Tibial artery (tissue), 4 donors: ENCODE measurements around the gene TRABD2B.

ENCODE experiments used
- DNase-seq, 2 donors: peaks; one replicate each; pipeline ENCODE4 v3.0.0-alpha.2; 2019
- H3K27ac ChIP-seq, 2 donors: fragments of 200-600 bp; sonication (generic) in 1 of 2; 1 replicate in 1 of 2; 2 replicates in 1 of 2; pipeline ENCODE4 v1.5.1; 2018 to 2019; ENCODE audit warnings: mild to moderate bottlenecking in 1 of 2
- H3K27me3 ChIP-seq, 2 donors: fragments of 200-600 bp; sonication (generic) in 1 of 2; one replicate each; pipeline versions ENCODE4 v1.5.1 to v1.6.0; 2016 to 2019
- H3K36me3 ChIP-seq, 3 donors: fragments of 200-600 bp; sonication (generic) in 2 of 3; one replicate each; pipeline ENCODE4 v1.5.1; 2016 to 2019; ENCODE audit warnings: mild to moderate bottlenecking in 2 of 3
- H3K4me1 ChIP-seq, 4 donors: fragments of 200-600 bp; sonication (generic) in 2 of 4; 1 replicate in 3 of 4; 2 replicates in 1 of 4; pipeline ENCODE4 v1.5.1; 2016 to 2019
- H3K4me3 ChIP-seq, 2 donors: fragments of 200-600 bp; sonication (generic) in 1 of 2; 1 replicate in 1 of 2; 2 replicates in 1 of 2; pipeline ENCODE4 v1.5.1; 2018 to 2019; ENCODE audit warnings: mild to moderate bottlenecking in 2 of 2
- H3K9me3 ChIP-seq, 3 donors: fragments of 200-600 bp; sonication (generic) in 1 of 3; one replicate each; pipeline ENCODE4 v1.5.1; 2016 to 2019
- CTCF ChIP-seq, 2 experiments: fragments of 200-600 bp in 1 of 2; fragments of 450-650 bp in 1 of 2; IDR thresholded peaks; one replicate each; pipeline ENCODE4 v1.5.1; 2017 to 2019; ENCODE audit warnings: antibody characterized with exemption in 2 of 2, mild to moderate bottlenecking in 1 of 2, moderate library complexity in 1 of 2
- intact Hi-C: fragments of 100-400 bp; cut with DNase I; formaldehyde crosslinking; loops from one replicate; pipeline ENCODE4 v1.15.0; 2023; ENCODE audit warnings: low total_unique reads

Gene TRABD2B

GRCh38 chr1:47837056-47837830 lies 159.9 kb downstream of the TRABD2B start:
- Histone ChIP-seq H3K36me3 (no peaks in the 10 kb centered on the region), H3K27ac (peak overlapping the region; percentile 81 to 84), H3K27me3 (no peaks in the 10 kb centered on the region), H3K4me1 (peaks cover 0 to 90% (median 76%) of the 10 kb centered on the region in 4 donors), H3K4me3 (no peak overlapping the region), H3K9me3 (no peaks in the 10 kb centered on the region)
- intact Hi-C loops = no loop called here
- DNase-seq = peak; percentile 29 to 69
- peak in 1 of 2 experiments; percentile 7 for TF ChIP-seq CTCF (IDR thresholded peaks at IDR 0.05)

GRCh38 chr1:47835409-47835808 lies 161.8 kb downstream of the TRABD2B start:
- Histone ChIP-seq H3K4me1 (peaks cover 0 to 90% (median 84%) of the 10 kb centered on the region in 4 donors), H3K36me3 (no peaks in the 10 kb centered on the region), H3K27ac (peak overlapping the region in 1 of 2 donors; percentile 87), H3K4me3 (no peak overlapping the region), H3K27me3 (no peaks in the 10 kb centered on the region), H3K9me3 (no peaks in the 10 kb centered on the region)
- intact Hi-C loops = no loop called here
- DNase-seq = no peak
- TF ChIP-seq CTCF (IDR thresholded peaks at IDR 0.05) = no peak

GRCh38 chr1:47834326-47834725 lies 162.9 kb downstream of the TRABD2B start:
- intact Hi-C loops = no loop called here

GRCh38 chr1:47830641-47831333 lies 166.4 kb downstream of the TRABD2B start:
- Histone ChIP-seq H3K27me3 (no peaks in the 10 kb centered on the region), H3K36me3 (no peaks in the 10 kb centered on the region), H3K27ac (peak overlapping the region; percentile 87 to 89), H3K9me3 (no peaks in the 10 kb centered on the region), H3K4me1 (peaks cover 0 to 89% (median 79%) of the 10 kb centered on the region in 4 donors), H3K4me3 (no peak overlapping the region)
- TF ChIP-seq CTCF (IDR thresholded peaks at IDR 0.05) = no peak
- DNase-seq = no peak
- intact Hi-C loops = no loop called here

More at GRCh38 chr1:47834326-47834725, 162.9 kb downstream of the TRABD2B start:
- TF ChIP-seq CTCF (IDR thresholded peaks at IDR 0.05) = no peak
- Histone ChIP-seq H3K36me3 (no peaks in the 10 kb centered on the region), H3K4me1 (peaks cover 0 to 90% (median 84%) of the 10 kb centered on the region in 4 donors), H3K4me3 (no peak overlapping the region), H3K27me3 (no peaks in the 10 kb centered on the region), H3K27ac (peak overlapping the region; percentile 87 to 89), H3K9me3 (no peaks in the 10 kb centered on the region)
- no peak for DNase-seq

- peak overlapping the region; percentile 87 to 89 for H3K27ac ChIP-seq
- H3K9me3 ChIP-seq = no peaks in the 10 kb centered on the region
- intact Hi-C loops = no loop called here
- no peaks in the 10 kb centered on the region for H3K27me3 ChIP-seq
- H3K36me3 ChIP-seq = no peaks in the 10 kb centered on the region
- peaks cover 0 to 97% (median 85%) of the 10 kb centered on the region in 4 donors for H3K4me1 ChIP-seq
- no peak for DNase-seq
- no peak for TF ChIP-seq CTCF (IDR thresholded peaks at IDR 0.05)
- H3K4me3 ChIP-seq = no peak overlapping the region
These were observed 167.2 kb downstream of the TRABD2B start for GRCh38 chr1:47830021-47830420.
